Thyroid gland (tissue), 4 donors: ENCODE data around the gene ACOX1.

ENCODE experiments used
- CTCF ChIP-seq, 6 experiments: fragments of 200-600 bp in 3 of 6; fragments of 450-650 bp in 3 of 6; sonication (generic) in 3 of 6; IDR thresholded peaks; one replicate each; pipeline ENCODE4 v1.5.1; 2016 to 2019; ENCODE audit warnings: antibody characterized with exemption in 6 of 6, mild to moderate bottlenecking in 2 of 6, inconsistent platforms in 1 of 6, moderate library complexity in 1 of 6
- POLR2A ChIP-seq, 2 donors: fragments of 450-650 bp; IDR thresholded peaks; one replicate each; pipeline ENCODE4 v1.6.1; 2017; ENCODE audit warnings: antibody characterized with exemption in 2 of 2, mild to moderate bottlenecking in 2 of 2, moderate library complexity in 1 of 2

GRCh38 chr17:75927286-75927922 lies 51.6 kb downstream of the ACOX1 start:
- TF ChIP-seq CTCF (IDR thresholded peaks at IDR 0.05) (peak in 3 of 6 experiments; percentile 6 to 21 (median 11)), POLR2A (IDR thresholded peaks at IDR 0.05) (no peak)
